Smooth muscle cell (in vitro differentiated cells): Measurements from ENCODE around the gene HS3ST3A1. TPM values are rescaled to one million over a fixed set of nuclear protein-coding genes. Genes with fewer than 3 reads are reported as not detected.
A peak's percentile ranks its signal among the peaks of the same experiment; 100 is the strongest.

Experiments used
- DNase-seq: peaks from one replicate; lab custom pipeline; 2025; ENCODE audit not compliant: unreplicated experiment; lab: John Stamatoyannopoulos, UW
- H2AFZ ChIP-seq: fragments of 200-600 bp; sonication (generic); 2 replicates; pipeline ENCODE4 v1.6.0; 2016; ENCODE audit warnings: antibody characterized with exemption, low read depth, mild to moderate bottlenecking
- H3F3A ChIP-seq: fragments of 200-600 bp; sonication (generic); 2 replicates; pipeline ENCODE4 v1.6.0; 2017; ENCODE audit warnings: antibody characterized with exemption, low read depth
- H3K27ac ChIP-seq: fragments of 200-600 bp; sonication (generic); 2 replicates; pipeline ENCODE4 v1.5.1; 2016; ENCODE audit warnings: low read depth, mild to moderate bottlenecking
- H3K27me3 ChIP-seq: fragments of 200-600 bp; sonication (generic); 2 replicates; pipeline ENCODE4 v1.6.1; 2016; ENCODE audit warnings: low read depth, mild to moderate bottlenecking
- H3K36me3 ChIP-seq: fragments of 200-600 bp; sonication (generic); 2 replicates; pipeline ENCODE4 v1.5.1; 2016; ENCODE audit warnings: low read depth
- H3K4me1 ChIP-seq: fragments of 200-600 bp; sonication (generic); 2 replicates; pipeline ENCODE4 v1.5.1; 2016; ENCODE audit warnings: low read depth
- H3K4me2 ChIP-seq: fragments of 200-600 bp; sonication (generic); 2 replicates; pipeline ENCODE4 v1.6.0; 2016; ENCODE audit warnings: mild to moderate bottlenecking
- H3K4me3 ChIP-seq: fragments of 200-600 bp; sonication (generic); 2 replicates; pipeline ENCODE4 v1.5.1; 2016; ENCODE audit warnings: mild to moderate bottlenecking
- H3K79me2 ChIP-seq: fragments of 200-600 bp; sonication (generic); 2 replicates; pipeline ENCODE4 v1.6.0; 2016; ENCODE audit warnings: low read depth, mild to moderate bottlenecking
- H3K9ac ChIP-seq: fragments of 200-600 bp; sonication (generic); 2 replicates; pipeline ENCODE4 v1.6.0; 2016; ENCODE audit warnings: low read depth
- H3K9me3 ChIP-seq: fragments of 200-600 bp; sonication (generic); replicated peaks from 2 replicates; pipeline ENCODE4 v1.5.1; 2016; ENCODE audit warnings: low read depth
- H4K20me1 ChIP-seq: fragments of 200-600 bp; sonication (generic); 2 replicates; pipeline ENCODE4 v1.6.0; 2016; ENCODE audit warnings: low read depth
- whole genome bisulfite sequencing: methylation state at CpG from one replicate; pipeline ENCODE4 v1.1.7; 2016; ENCODE audit warnings: low lambda C conversion rate; 5-methylcytosine and 5-hydroxymethylcytosine counted together
- polyA plus RNA-seq: library from polyadenylated mRNA; unstranded; fragments of >200 nt; fragmentation: Nextera tagmentation; extraction: Ambion mirVana; gene quantifications from 2 replicates; pipeline ENCODE4 v1.2.1, GENCODE V29; 2016
- total RNA-seq: library from RNA; depleted of rRNA; stranded (reverse); fragments of >200 nt; gene quantifications from 2 replicates; pipeline ENCODE4 v1.2.3, GENCODE V29; 2014
- TF ChIP-seq, protein P1 (sequence below): fragments of 200-600 bp; sonication (generic); IDR thresholded peaks from 2 replicates; pipeline ENCODE4 v1.5.1; 2017; ENCODE audit warnings: borderline replicate concordance, mild to moderate bottlenecking, antibody characterized with exemption; ENCODE audit not compliant: insufficient read depth, poor library complexity, severe bottlenecking

The HS3ST3A1 gene
- total and polyA plus RNA-seq, 2 experiments from 2014 or later = 19.5 to 25.1 TPM

- Histone ChIP-seq H3K27me3 (no peaks in the 10 kb centered on the region), H3K4me2 (peak overlapping the region; percentile 73), H3K27ac (peak overlapping the region; percentile 94), H3K4me1 (peaks cover 35% of the 10 kb centered on the region), H4K20me1 (no peaks in the 10 kb centered on the region), H3K79me2 (peaks cover 33% of the 10 kb centered on the region), H3K4me3 (no peak overlapping the region), H3K9me3 (no peaks in the 10 kb centered on the region), H2AFZ (no peak overlapping the region), H3F3A (peaks cover 26% of the 10 kb centered on the region), H3K9ac (no peak overlapping the region), H3K36me3 (no peaks in the 10 kb centered on the region)
- DNase-seq = no peak
- WGBS = 40% methylated on average over 3 of the region's 3 CpGs
- TF ChIP-seq, protein P1, sequence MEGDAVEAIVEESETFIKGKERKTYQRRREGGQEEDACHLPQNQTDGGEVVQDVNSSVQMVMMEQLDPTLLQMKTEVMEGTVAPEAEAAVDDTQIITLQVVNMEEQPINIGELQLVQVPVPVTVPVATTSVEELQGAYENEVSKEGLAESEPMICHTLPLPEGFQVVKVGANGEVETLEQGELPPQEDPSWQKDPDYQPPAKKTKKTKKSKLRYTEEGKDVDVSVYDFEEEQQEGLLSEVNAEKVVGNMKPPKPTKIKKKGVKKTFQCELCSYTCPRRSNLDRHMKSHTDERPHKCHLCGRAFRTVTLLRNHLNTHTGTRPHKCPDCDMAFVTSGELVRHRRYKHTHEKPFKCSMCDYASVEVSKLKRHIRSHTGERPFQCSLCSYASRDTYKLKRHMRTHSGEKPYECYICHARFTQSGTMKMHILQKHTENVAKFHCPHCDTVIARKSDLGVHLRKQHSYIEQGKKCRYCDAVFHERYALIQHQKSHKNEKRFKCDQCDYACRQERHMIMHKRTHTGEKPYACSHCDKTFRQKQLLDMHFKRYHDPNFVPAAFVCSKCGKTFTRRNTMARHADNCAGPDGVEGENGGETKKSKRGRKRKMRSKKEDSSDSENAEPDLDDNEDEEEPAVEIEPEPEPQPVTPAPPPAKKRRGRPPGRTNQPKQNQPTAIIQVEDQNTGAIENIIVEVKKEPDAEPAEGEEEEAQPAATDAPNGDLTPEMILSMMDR = no peak
Observed at GRCh38 chr17:13563866-13564265, 37.9 kb downstream of the HS3ST3A1 start.

DNA sequence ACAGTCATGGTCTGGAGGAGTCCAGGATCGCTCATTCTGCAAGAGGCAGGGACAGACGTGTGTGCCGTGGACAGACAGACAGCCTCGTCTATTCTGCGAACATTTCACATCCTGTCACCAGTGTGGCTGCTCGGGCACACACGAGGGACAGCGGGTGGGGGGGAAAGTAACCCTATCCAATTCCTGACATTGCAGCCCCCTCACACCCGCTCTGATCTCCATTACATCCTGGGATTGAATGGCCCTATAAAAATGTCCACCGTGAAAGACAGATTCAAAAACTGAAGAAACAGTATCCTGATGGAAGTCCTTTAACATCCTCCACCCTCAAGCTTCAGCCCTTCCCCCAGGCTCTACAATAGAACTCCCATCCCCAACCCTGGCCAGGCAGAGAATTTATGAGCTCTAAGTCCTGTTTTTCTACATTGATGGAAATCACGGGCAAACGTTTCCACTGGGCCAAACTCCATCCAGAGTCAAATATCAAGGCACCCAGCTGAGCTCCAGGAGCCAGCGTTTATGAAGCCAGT is 39.4 kb downstream of the HS3ST3A1 start:
- no peaks in the 10 kb centered on the region for H3K36me3 ChIP-seq
- H3K9me3 ChIP-seq = no peaks in the 10 kb centered on the region
- H3K9ac ChIP-seq = peak overlapping the region; percentile 65
- DNase-seq = peak; percentile 15
- TF ChIP-seq, protein P1 = no peak
- no peaks in the 10 kb centered on the region for H4K20me1 ChIP-seq
- peaks cover 39% of the 10 kb centered on the region for H3K4me1 ChIP-seq
- H3K27me3 ChIP-seq = no peaks in the 10 kb centered on the region
- peak overlapping the region; percentile 94 for H3K27ac ChIP-seq
- peaks cover 28% of the 10 kb centered on the region for H3K79me2 ChIP-seq
- H2AFZ ChIP-seq = peak overlapping the region; percentile 26
- 13% methylated on average over 13 of the region's 13 CpGs for WGBS
- H3K4me2 ChIP-seq = peak overlapping the region; percentile 73
- H3F3A ChIP-seq = peaks cover 29% of the 10 kb centered on the region
- no peak overlapping the region for H3K4me3 ChIP-seq

GRCh38 chr17:13561606-13562270 is 40.0 kb downstream of the HS3ST3A1 start:
- Histone ChIP-seq H4K20me1 (no peaks in the 10 kb centered on the region), H3K9me3 (no peaks in the 10 kb centered on the region), H3K36me3 (no peaks in the 10 kb centered on the region), H3K27me3 (no peaks in the 10 kb centered on the region), H3K4me1 (peaks cover 43% of the 10 kb centered on the region), H3K27ac (peak overlapping the region; percentile 94), H2AFZ (no peak overlapping the region), H3K9ac (peak overlapping the region; percentile 44), H3K79me2 (peaks cover 22% of the 10 kb centered on the region), H3K4me3 (no peak overlapping the region), H3F3A (peaks cover 31% of the 10 kb centered on the region), H3K4me2 (peak overlapping the region; percentile 26)
- WGBS = 75% methylated on average over 14 of the region's 14 CpGs
- no peak for DNase-seq
- TF ChIP-seq, protein P1 = no peak
